Astrocyte of the spinal cord (primary cell): Measurements from ENCODE around the gene ADAMTS12.
A peak's percentile ranks its signal among the peaks of the same experiment; 100 is the strongest.

Experiments
- DNase-seq: peaks from one replicate; pipeline ENCODE4 v3.0.0; 2011; ENCODE audit warnings: low read depth, low spot score
- H3K4me3 ChIP-seq: 2 replicates; pipeline ENCODE4 v1.5.1; 2011; ENCODE audit warnings: low read depth, mild to moderate bottlenecking, low read length, moderate library complexity
- CTCF ChIP-seq: IDR thresholded peaks from 2 replicates; pipeline ENCODE4 v1.5.1; 2012; ENCODE audit warnings: low read depth, mild to moderate bottlenecking, low read length, inconsistent platforms
- in situ Hi-C: cut with HindIII; loops from 2 replicates; pipeline ENCODE4 v1.10.0; 2017; ENCODE audit warnings: low sequenced_read_pairs

The ADAMTS12 gene

GRCh38 chr5:33712664-33713063 is 179.1 kb downstream of the ADAMTS12 start:
- H3K4me3 ChIP-seq, result no peak overlapping the region
- in situ Hi-C loops, result no loop called here
- DNase-seq, result no peak
- TF ChIP-seq CTCF, result no peak

DNA sequence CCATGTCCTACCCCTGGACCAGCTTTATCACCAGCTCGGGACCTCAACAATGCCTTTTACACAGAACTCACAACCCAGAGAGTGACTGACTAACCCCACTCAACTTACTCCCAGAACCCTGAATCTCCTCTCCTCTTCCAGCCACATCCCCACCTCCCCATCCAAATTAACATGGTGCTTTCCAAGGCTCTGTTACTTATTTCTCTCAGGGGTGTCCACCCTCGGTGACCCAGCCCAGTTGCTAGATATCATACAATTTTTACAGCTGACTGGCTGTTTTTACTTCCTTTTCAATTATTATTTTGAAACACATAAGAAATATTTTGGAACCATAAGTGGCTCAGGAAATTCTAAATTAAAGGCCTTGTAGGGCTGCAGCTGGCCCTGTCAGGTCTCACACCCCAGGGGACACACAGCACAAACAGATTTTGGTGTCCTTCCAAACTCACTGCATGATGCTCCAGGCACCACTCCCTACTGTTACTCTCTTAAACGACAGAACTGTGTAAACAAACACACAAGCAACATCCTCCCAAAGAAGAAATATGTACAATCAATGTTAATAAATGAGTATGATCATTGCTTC is 180.6 kb downstream of the ADAMTS12 start:
- in situ Hi-C loops, result no loop called here
- DNase-seq, result no peak
- H3K4me3 ChIP-seq, result no peak overlapping the region
- no peak for TF ChIP-seq CTCF

- no peak overlapping the region for H3K4me3 ChIP-seq
- no peak for DNase-seq
- in situ Hi-C loops, result no loop called here
- TF ChIP-seq CTCF, result no peak
Measured at GRCh38 chr5:33702867-33703266, 188.9 kb downstream of the ADAMTS12 start.

- in situ Hi-C loops, result no loop called here
- DNase-seq, result no peak
- no peak overlapping the region for H3K4me3 ChIP-seq
- no peak for TF ChIP-seq CTCF
Measured at GRCh38 chr5:33701951-33702350, 189.8 kb downstream of the ADAMTS12 start.

GRCh38 chr5:33701251-33701650 is 190.5 kb downstream of the ADAMTS12 start:
- no peak for TF ChIP-seq CTCF

DNA sequence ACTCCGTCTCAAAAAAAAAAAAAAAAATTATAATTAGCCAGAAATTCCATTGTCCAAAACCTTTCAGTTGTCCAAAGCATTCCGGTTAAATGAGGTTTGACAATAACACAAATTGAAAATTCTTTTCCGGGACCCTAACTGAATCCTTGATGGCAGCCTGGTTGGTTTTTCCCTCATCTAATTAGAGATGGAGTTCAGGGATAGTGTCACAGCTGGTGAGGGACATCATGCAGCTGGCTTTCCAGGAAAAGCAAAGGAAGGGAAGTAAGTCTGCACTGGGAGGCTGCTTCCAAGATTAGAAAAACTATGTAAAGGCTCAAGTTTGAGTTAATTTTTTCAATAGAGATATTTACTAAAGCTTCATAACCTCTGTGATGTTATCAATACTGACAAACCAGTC is 195.4 kb downstream of the ADAMTS12 start:
- no peak overlapping the region for H3K4me3 ChIP-seq
- in situ Hi-C loops, result no loop called here
- no peak for DNase-seq
- no peak for TF ChIP-seq CTCF

More at GRCh38 chr5:33701251-33701650, 190.5 kb downstream of the ADAMTS12 start:
- DNase-seq, result peak; percentile 43
- in situ Hi-C loops, result no loop called here
- no peak overlapping the region for H3K4me3 ChIP-seq

DNA sequence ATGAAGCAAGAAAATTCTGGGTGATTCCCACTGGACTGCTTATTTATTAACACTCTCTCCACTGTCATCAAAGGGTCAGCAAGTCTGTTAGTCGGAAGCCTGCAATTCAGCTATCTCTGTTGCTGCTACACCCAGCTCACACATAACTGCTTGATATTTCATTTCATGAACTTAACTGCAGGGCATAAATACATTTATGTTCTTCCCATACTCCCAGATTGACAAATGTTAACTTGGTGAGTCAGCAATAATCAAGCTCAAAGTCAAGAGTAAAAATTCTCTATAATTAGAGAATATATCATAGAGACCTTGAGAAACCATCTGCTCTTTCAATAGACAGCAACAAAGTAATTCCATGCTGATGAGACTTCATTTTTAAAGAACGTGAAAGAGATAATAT is 198.8 kb downstream of the ADAMTS12 start:
- no peak overlapping the region for H3K4me3 ChIP-seq
- TF ChIP-seq CTCF, result no peak
- in situ Hi-C loops, result no loop called here
- no peak for DNase-seq
